Fibroblast of lung (primary cell): ENCODE measurements around the gene HSD17B12.

ENCODE experiments used
- CTCF ChIP-seq, 2 donors: IDR thresholded peaks in 1 of 2; conservative IDR thresholded peaks in 1 of 2; 1 replicate in 1 of 2; 2 replicates in 1 of 2; pipeline ENCODE4 v1.5.1; 2011 to 2012; ENCODE audit warnings: low read length in 2 of 2, control low read depth in 1 of 2, inconsistent platforms in 1 of 2, low read depth in 1 of 2, mild to moderate bottlenecking in 1 of 2
- EZH2 ChIP-seq: IDR thresholded peaks from 2 replicates; pipeline ENCODE4 v1.5.1; 2012; ENCODE audit warnings: low read length, control low read depth, mild to moderate bottlenecking; ENCODE audit errors: missing control alignments

GRCh38 chr11:43649921-43650320 is 30.6 kb upstream of the HSD17B12 start:
- TF ChIP-seq CTCF (conservative IDR thresholded peaks at IDR 0.05 in 1 of 2, IDR thresholded peaks at IDR 0.05 in 1 of 2; ENCODE audit: low read depth in 1 of 2, low read length in 2 of 2), result no peak
- TF ChIP-seq EZH2, result no peak
